Prostate gland (tissue), 2 donors: ENCODE data around the gene PDPN.

ENCODE experiments used
- POLR2A ChIP-seq: fragments of 450-650 bp; IDR thresholded peaks from one replicate; pipeline ENCODE4 v1.6.1; 2016; ENCODE audit warnings: antibody characterized with exemption, mild to moderate bottlenecking
- POLR2AphosphoS5 ChIP-seq: sonication (generic); formaldehyde crosslinking; IDR thresholded peaks from one replicate; pipeline ENCODE4 v1.6.1; 2017; ENCODE audit warnings: antibody characterized with exemption
- TF ChIP-seq, protein P1 (sequence below), 4 experiments: fragments of 200-600 bp in 2 of 4; fragments of 450-650 bp in 2 of 4; sonication (generic) in 2 of 4; IDR thresholded peaks; 1 replicate in 3 of 4; 2 replicates in 1 of 4; pipeline ENCODE4 v1.5.1; 2016 to 2019; ENCODE audit warnings: antibody characterized with exemption in 4 of 4, mild to moderate bottlenecking in 2 of 4, moderate library complexity in 2 of 4

GRCh38 chr1:13642306-13643004, 58.8 kb downstream of the PDPN start:
- TF ChIP-seq, protein P1, sequence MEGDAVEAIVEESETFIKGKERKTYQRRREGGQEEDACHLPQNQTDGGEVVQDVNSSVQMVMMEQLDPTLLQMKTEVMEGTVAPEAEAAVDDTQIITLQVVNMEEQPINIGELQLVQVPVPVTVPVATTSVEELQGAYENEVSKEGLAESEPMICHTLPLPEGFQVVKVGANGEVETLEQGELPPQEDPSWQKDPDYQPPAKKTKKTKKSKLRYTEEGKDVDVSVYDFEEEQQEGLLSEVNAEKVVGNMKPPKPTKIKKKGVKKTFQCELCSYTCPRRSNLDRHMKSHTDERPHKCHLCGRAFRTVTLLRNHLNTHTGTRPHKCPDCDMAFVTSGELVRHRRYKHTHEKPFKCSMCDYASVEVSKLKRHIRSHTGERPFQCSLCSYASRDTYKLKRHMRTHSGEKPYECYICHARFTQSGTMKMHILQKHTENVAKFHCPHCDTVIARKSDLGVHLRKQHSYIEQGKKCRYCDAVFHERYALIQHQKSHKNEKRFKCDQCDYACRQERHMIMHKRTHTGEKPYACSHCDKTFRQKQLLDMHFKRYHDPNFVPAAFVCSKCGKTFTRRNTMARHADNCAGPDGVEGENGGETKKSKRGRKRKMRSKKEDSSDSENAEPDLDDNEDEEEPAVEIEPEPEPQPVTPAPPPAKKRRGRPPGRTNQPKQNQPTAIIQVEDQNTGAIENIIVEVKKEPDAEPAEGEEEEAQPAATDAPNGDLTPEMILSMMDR (IDR thresholded peaks at IDR 0.05), result no peak
- TF ChIP-seq POLR2AphosphoS5 (no peak), POLR2A (no peak)
